Measurements from ENCODE around the gene RANGRF.

DNA sequence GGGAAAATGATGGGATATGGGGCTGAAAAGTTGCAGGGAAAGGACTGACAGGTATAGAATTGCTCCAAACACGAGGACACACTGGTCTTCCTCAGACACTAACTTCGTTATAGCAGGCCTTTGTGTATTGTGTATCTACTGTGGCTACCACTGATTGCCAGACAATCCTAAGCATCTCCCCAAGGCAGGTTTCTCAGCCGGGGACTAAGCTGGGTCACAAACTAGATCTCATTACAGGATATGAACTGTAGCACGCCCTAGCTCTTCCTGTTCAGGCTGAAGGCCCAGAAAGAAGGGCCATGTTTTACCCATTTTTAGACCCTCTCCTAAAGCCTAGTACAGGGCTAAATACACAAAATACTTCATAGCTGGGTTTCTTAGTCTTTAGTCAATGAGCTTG, 5.1 kb upstream of the RANGRF start:
- TF ChIP-seq EZH2 (IDR thresholded peaks at IDR 0.05) (no peak), POLR2AphosphoS5 (IDR thresholded peaks at IDR 0.05; ENCODE audit: borderline replicate concordance, low read depth, low read length) (no peak)

Data from SK-N-MC (cell line).